CD4-positive, alpha-beta T cell treated with Interleukin-4 for 1 hour (primary cell): Measurements from ENCODE around the gene SMIM12.

Experiments
- DNase-seq, 2 donors: peaks; one replicate each; pipeline ENCODE4 v3.0.0-alpha.2; 2020 to 2022

Gene SMIM12

GRCh38 chr1:34872133-34872503 lies 12.6 kb upstream of the SMIM12 start:
- no peak for DNase-seq

- no peak for DNase-seq
These were observed 12.0 kb upstream of the SMIM12 start for GRCh38 chr1:34871443-34872132.

- no peak for DNase-seq
These were observed 10.8 kb upstream of the SMIM12 start for GRCh38 chr1:34870395-34870794.

GRCh38 chr1:34869760-34870159 lies 10.2 kb upstream of the SMIM12 start:
- DNase-seq: no peak

GRCh38 chr1:34868230-34869049 lies 8.9 kb upstream of the SMIM12 start:
- DNase-seq: no peak

- DNase-seq: peak in 1 of 2 donors; percentile 27
These were observed 7.9 kb upstream of the SMIM12 start for GRCh38 chr1:34867415-34867814.

GRCh38 chr1:34866762-34867109 lies 7.2 kb upstream of the SMIM12 start:
- no peak for DNase-seq

GRCh38 chr1:34865981-34866761 lies 6.6 kb upstream of the SMIM12 start:
- DNase-seq: peak; percentile 91 to 93

GRCh38 chr1:34865573-34865972 lies 6.0 kb upstream of the SMIM12 start:
- no peak for DNase-seq

- DNase-seq: no peak
These were observed 5.2 kb upstream of the SMIM12 start for GRCh38 chr1:34864759-34865158.

GRCh38 chr1:34863501-34863900 lies 4.0 kb upstream of the SMIM12 start:
- peak in 1 of 2 donors; percentile 34 for DNase-seq

- DNase-seq: peak; percentile 14 to 42
These were observed 576 bp downstream of the SMIM12 start for GRCh38 chr1:34858901-34859445.

- DNase-seq: no peak
These were observed 2.9 kb downstream of the SMIM12 start for GRCh38 chr1:34856697-34857096.

GRCh38 chr1:34852677-34853217 lies 6.8 kb downstream of the SMIM12 start:
- DNase-seq: peak; percentile 92 to 94

- no peak for DNase-seq
These were observed 8.0 kb downstream of the SMIM12 start for GRCh38 chr1:34851431-34852105.

- DNase-seq: no peak
These were observed 9.2 kb downstream of the SMIM12 start for GRCh38 chr1:34850382-34850781.

- no peak for DNase-seq
These were observed 12.5 kb downstream of the SMIM12 start for GRCh38 chr1:34847094-34847493.

- no peak for DNase-seq
These were observed 13.3 kb downstream of the SMIM12 start for GRCh38 chr1:34846265-34846664.

- DNase-seq: no peak
These were observed 14.2 kb downstream of the SMIM12 start for GRCh38 chr1:34845131-34845901.

GRCh38 chr1:34844252-34844634 lies 15.3 kb downstream of the SMIM12 start:
- no peak for DNase-seq

GRCh38 chr1:34843392-34844251 lies 15.9 kb downstream of the SMIM12 start:
- no peak for DNase-seq
